Measurements from ENCODE around the gene IGSF11.

- TF ChIP-seq POLR2A (IDR thresholded peaks at IDR 0.05) (no peak), CTCF (IDR thresholded peaks at IDR 0.05) (no peak), EP300 (IDR thresholded peaks at IDR 0.05) (no peak)
These were observed 96.3 kb downstream of the IGSF11 start for GRCh38 chr3:118938183-118938961.
